GM18907 (cell line): ENCODE measurements around the gene CHRNA4.

Experiments used
- ATAC-seq: cut with Tn5 transposase; IDR thresholded peaks from one replicate; pipeline ENCODE4 v1.9.1; 2021; ENCODE audit warnings: mild to moderate bottlenecking, moderate library complexity; ENCODE audit not compliant: unreplicated experiment

The CHRNA4 gene

DNA sequence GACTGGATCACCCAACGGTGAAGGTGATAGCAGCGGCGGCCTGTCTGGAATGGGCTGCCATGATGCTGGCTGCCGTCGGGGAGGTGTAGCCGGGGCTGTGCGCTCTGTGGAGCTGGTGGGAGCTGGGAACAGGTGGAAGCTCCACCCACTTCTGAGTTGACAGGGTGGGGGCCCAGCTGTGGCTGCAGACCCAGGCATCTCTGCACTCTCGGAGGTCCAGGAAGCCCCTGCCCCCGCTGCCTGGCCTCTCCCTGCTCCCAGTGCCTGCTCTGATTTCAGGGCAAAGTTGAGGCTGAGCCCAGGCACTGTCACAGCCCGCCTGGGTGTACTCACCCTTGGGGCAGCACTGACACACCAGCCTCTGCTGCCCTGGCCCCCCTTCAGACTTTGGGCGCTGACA, 18.1 kb upstream of the CHRNA4 start:
- ATAC-seq = no peak

DNA sequence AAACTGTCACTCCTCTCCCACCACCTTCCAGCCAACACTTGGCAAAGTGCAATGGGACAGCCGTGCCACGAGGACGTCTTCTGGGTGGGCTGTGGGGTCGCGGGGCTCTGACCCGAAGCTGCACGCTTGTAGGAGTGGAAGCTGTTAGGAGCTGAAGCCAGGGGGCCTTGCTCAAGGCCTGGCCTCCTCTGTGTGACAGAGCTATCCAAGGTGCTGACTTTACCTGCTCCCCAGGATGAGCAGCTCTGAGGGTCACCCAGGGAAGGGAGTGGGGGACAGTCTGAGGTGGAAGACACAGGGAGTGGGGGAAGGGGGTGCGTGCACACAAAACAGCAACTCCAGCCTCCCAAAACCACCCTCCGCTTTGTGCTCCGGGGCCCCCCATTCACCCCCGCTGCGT, 17.5 kb upstream of the CHRNA4 start:
- ATAC-seq = no peak

DNA sequence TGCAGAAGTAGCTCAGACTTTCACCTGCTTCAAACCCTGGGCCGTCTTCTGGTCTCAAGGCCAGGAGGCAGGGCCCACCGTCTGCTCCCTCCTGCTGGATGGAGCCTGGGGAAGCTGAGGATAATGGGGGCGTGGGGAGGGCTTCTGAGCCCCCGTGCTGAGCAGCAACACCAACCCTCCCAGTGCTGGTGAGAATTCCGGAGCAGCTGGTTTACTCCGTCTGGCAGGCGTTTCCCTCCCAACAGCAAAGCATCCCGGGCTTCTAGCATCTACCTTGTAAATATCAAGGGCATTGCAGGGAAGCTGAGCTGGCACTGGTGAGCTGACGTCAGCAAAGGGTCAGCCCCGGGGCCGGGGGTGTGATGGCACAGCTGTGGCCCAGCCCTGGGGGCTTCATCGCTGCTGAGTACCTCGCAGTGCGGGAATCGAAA, 16.8 kb upstream of the CHRNA4 start:
- no peak for ATAC-seq

DNA sequence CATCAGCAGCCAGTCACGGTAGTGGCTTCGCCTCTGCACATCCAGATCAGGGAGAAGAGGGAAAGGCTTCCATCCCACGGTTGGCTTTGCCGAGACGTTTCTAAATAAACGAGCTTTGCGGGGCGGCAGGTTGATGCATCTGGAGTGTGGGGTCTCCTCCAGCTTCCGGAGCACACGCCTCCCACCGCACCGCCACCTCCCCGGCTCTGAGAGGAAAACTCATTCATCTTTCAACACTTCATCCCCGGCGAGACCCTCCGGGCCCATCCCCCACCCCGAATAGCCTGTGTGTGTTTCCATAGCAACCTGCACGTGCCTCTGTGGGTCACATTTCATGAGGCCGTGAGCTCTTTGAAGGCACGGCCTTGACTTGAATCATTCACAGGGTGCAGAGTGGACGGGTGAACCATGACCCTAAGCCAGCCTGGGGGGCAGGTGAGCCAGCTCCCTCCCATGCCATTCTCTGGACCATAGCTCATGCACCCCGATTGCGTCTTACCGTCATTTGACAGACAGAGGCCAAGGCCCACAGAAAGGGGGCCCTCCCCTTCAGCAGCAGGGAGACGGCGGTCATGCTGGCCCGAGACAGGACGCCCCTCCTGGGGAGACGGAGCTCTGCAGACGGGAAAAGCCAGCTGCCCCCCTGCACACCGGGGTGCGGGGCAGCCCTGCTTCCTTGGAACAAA, 16.2 kb upstream of the CHRNA4 start:
- no peak for ATAC-seq

DNA sequence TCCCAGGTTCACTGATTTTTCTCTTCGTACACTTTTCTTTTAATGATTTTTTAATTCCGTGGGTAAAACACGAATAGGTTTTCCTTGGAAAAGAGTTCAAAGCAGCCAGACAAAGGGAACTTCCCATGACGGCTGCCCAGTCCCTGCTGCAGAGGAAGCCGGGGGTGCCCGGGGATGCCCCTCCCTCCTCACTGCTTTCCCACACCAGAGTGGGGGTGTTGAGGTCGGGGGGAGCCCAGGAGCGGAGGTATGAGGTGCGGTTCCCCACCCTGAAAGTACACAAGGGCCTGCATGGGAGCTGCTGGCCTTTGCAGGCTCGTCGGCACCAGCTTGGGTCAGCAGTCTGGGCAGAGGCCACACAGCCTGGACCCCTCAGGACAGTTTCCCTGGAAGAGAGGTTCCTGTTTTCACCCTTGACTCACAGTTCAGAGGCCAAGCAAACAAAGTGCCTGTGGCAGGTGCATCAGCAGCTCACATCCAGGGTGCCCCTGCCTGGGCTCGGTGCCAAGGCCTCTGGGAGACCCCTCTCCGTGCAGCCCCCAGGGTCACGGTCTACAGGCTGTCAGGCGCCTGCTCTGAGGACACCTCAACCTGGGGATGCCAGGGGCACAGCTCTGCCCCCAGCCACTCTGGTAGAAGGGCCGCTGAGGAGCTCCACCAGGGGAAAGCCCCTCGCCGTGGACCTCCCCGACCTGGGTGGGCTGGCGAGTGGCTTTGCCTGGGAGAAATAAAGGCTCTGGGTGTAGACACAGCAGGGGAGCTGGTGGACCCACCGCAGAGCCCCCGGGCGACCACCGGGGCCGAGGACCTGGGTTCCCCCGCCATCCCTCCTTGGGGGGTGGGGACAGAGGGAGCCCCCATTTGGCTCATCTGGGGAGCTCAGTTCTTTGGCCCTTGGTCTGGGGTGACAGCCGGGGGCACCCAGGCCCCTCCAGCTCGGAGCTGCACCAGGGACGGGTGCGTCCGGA, 15.4 kb upstream of the CHRNA4 start:
- ATAC-seq = no peak

DNA sequence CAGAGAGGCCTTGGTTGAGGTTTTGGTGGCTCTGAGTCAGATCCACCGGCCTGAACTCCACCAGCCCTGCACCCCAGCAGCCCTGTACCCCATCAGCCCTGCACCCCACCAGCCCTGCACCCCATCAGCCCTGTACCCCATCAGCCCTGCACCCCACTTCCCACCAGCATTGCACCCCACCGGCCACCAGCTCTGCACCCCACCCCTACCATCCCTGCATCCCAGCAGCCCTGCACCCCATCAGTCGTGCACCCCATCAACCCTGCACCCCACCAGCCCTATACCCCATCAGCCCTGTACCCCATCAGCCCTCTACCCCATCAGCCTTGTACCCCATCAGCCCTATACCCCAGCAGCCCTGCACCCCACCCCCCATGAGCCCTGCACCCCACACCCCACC, 14.3 kb upstream of the CHRNA4 start:
- ATAC-seq = no peak

DNA sequence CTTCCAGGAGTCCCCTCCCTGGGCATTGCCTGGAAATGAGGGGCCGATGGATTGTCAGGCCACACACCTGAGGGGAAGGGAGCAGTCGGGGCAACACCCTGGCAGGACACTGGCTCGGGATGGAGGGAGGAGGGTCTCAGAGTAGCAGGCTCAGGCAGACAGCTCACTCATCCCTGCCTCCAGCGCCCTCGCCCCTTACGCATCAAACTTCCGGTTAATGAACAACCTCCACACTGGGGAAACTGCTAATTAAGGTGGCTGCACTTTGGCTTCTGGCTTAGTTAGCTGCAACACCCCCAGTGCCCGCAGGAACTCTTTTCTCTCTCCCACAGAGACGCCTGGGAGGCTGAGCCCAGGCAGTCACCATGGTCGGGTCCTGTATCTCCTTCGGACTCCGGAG, 13.4 kb upstream of the CHRNA4 start:
- no peak for ATAC-seq

DNA sequence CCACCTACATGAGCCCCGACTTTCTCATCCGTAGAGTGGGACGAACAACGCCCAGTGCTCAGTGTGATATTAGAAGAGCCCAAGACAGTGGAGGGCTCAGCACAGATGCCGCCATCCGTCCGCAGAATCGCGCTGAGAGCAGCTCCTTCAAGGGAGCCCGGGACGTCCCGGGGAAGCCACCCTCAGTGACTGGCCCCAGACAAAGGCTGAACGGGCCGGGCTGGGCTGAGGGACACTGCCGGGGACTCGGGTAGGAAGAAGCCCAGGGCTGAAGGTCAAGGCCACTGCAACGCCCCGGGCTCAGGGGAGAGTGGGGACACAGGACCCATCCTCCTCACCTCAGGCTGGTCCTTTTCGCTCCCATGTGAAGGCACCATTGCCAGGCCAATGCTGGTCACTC, 12.8 kb upstream of the CHRNA4 start:
- no peak for ATAC-seq

DNA sequence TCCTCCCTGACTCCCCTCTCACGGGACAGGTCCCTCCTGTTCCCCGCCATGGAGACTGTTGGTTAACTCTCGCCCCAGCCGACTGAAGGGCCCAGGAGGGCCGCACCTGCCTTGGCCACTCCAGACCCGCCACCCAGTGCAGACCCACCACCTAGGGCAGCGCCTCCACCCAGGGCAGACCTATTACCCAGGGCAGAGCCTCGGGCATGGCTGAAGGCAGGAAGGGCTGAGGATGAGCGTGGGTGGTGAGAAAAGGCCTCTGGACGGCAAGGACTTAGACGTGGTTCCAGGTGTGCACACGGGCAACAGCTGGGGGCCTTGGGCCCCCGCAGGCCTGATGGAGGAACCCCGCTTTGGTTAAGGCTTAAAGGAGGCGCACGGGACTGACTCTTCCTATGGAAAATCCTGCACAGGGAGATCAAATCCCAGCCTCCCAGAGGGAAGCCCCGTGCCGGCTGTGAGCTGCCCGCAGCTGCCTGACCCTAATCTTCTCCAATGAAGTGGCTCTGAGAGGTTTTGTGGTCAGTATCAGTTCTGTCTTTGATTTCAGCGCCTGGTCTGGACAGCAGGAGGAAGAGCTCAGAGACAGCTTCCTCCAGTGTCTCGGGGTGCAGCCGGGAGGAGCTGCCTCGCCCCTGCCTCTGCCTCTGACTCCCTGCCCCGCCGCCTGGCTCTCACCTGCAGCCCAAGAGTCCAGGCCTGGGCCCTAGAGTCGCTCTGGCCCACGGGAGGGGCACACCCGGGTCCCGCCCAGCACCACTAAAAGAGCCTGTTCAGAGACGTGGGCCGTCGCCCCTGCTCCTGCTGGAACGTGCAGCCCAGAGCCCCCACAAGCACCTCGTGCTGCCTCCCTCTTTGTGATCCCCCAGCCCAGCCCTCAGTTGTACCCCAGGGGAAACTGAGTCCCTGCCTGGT, 12.1 kb upstream of the CHRNA4 start:
- ATAC-seq = no peak

DNA sequence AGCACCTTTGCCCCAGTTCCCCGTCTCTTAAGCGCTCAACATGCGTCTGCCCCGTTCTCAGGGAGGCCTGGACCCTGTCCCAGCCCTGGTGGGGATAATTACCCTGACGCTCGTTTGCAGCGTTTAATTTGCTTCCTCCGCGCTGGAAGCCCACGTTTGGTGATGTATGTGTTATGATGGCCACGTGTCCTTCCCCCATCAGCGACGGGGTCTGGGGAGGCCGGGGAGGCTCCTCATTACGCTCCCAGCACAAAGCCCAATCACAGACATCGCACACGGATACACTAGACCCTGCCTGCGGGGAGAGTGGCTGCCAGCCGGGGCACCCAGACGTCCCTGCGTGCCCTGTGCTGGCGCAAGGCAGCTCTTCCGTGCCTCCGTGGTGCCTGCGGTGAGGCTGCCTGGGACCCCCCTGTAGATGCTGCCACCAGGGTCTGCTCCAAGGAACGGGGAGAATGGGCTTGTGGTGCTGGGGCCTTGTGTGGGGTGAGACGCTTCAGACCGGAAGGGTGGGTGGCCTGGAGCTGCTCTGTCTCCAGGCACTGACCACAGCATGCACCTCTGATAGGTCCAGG, 10.2 kb upstream of the CHRNA4 start:
- no peak for ATAC-seq

DNA sequence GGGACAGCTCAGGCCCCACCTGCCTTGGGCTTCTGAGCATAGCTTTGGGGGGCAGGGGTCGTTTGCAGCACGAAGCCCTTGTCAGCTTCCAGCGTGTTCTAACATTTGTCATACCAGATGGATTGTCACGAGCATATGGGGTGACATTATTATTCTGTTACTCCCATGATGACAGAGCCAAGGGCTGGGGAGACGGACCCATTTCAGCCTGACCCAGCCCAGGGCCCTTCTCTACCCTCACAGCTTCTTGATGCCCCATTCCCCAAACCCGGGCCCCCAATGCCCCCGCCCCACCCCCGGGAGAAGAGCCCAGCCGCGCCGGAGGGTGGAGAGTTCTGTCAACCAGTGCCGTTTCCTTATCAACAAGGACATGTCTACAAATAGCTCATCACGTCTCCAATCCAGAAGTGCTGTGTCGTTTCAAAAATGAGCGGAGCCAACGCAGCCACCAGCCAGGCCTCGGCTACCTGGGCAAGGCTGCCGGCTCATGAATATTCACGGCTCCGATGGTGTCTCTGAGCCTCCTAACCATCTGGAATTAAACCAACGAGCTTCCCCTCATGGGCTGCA, 9.6 kb upstream of the CHRNA4 start:
- no peak for ATAC-seq

DNA sequence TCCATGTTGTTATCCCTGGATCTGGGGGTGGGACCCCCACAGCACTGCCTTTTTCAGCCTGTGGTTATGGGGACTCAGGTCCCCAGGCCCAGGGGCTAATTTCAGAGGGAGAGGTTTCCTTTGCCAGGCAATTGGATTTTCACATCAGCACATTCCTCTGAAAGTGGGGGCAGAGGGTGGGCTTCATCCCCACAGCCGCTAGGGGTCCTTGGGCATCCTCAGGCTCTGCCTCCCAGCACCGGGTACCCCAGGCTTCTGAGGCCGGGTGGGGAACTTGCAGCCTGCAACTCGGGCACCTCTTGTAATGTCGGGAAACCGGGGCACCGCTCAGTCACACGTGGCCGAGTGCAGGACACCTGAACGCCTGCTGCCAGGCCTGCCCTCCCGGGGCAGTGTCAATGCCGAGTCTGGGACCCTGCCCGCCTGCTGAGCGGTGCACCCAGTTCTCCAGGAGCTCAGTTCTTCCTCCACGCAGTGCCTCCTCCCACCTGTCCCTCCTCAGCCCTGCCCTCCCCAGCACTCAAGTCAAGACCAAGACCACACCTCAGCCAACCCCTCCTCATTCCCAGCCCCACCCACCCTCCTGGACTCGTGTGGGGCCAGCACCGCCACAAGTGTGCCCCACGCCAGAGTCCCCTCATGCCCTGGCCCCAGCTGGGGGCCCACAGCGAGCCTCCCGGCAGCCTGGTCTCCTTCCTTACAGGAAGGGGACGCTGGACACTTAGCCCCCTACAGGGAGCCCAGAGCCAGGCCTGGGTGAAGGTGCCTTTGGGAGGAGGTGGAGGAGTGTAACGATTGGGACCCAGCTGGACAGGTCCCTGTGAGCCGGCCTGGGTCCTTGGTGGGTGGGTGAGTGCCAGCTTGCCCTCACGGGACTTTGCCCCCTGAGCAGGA, 8.8 kb upstream of the CHRNA4 start:
- ATAC-seq = no peak

DNA sequence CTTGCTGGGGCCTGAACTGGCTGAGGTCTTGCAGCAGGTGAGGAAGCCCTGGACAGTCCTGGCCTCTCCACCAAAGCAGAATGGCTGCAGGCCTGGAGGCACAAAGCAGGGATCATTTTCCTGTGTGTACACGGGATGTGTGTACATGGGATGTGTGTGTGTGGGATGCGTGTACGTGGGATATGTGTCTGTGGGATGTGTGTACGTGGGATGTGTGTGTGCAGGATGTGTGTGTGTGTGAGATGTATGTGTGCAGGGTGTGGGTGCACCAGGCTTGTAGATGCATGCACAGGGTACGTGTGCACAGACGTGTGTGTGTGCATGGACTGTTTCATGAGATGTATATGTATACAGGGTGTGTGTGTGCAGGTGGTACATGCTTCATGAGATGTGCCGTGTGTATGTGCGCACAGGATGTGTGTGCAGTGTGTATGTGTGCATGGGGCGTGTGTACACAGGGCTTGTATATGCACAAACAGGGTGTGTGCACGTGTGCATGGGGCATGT, 7.9 kb upstream of the CHRNA4 start:
- ATAC-seq = no peak

DNA sequence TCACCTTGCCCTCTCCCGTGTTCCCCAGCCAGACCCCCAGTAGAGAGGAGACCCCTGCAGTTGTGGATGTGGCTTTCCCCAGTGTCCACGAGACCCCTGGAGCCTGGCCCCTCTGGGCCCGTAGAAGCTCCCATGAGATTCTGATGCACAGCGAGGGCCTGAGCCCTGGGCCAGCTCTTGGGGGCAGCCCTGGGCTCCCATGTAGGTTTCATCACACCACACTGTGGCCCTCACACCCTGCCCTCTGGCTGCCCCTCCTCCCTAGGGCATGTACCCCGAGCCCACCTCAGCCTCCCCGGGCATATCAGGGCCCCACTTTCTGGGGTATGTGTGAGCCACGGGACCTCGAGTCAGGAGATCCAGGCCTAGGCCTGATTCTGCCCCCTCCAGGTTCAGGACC, 7.0 kb upstream of the CHRNA4 start:
- no peak for ATAC-seq

DNA sequence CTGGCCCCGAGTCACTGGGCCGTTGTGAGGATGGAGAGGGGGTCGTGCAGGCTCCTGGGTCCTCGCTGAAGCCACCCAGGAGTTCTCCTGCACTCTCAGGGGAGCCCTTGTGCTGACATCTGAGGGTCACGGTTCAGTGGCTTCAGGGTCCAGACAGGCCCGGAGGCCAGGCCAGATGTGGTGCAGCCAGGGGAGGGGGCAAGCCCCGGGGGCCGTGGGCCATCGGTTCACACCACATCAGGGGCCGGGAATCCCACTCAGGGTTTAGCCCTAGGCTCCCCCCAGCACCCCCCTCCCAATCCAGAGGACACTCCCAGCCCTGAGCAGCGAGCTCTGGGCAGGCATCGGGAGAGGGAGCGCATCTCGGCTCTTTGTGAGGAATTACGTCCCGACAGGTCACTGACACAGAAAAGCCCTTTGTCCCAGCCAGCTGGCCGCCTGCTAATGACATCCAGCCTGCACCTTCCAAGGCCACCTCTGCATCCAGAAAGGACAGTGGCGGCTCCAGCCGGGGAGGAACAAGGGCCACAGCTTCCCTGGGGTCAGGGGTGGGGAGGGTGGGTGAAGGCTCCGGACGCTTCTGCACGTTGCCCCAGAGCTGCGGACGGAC, 6.4 kb upstream of the CHRNA4 start:
- no peak for ATAC-seq

DNA sequence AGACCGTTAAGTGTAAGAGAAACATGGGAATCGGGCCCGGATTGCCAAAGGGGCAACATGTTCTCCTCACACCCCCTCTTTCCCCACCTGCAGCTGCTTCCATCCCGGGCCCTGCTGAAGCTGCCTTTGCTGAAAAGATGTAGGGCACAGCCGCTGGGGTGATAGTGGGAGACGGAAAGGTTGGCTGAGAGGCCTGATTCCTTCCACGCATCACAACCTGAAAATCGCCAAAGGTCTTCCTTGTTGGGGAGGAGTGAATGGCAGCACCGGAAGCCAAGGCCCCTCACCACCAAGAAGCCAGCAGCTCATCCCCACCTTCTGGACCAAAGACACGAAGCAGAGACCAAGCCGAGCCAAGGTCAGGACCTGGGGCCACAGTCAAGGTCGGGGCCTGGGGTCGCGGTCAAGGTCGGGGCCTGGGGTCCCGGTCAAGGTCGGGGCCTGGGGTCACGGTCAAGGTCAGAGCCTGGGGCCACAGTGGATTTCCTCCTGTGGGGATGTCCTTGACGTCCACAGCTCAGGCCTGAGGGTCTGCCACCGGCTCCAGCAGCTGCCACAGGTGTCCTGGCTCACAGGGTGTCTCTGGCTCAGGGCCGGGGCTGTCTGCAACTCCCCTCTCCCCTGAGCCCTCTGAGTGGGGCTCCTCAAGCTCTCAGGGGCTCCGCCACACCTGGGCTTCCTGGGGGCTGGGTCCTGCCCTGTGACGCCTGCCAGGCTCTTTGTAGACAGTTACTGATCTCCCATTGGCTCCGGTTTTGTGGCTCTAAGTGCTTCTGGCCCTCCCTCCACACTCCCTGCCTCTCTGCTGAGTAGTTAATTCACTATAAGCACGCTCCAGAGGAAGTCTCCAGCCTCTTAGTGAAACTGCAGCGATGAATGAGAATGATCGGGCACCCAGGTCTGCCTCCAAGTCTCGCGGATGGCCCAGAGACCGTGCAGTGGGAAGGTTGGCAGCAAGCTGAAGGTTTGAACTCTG, 5.5 kb upstream of the CHRNA4 start:
- no peak for ATAC-seq

DNA sequence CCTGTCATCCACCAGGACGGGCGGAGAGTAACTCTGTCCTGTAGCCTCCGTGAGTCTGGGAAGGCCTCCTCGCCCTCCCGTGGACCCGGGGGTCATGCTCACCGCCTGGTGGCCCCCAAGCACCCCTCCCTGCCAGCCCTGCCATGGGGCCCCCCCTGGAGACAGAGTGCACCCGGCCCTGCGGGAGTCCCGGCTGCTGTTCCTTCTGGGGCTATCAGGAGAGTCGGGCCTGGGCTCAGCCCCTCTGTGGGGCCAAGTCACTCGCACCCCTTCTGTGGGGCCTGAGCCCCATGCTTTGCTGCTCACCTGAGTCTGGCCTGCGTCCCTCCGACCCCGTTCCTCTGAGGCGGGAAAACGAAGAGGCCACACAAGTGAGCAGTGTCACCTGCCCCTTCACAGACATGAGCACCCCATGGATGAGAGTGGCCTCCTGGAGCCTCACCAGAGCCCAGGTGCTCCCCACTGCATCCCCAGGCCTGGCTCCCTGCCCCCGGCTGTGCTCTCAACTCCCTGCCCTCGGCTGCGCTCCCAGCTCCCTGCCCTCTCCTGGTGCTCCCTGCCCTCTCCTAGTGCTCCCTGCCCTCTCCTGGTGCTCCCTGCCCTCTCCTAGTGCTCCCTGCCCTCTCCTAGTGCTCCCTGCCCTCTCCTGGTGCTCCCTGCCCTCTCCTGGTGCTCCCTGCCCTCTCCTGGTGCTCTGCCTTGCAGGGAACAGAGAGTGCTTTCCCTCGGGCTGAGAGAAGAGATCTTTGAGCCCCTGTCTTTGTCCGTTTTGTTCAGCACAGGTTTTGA, 4.6 kb upstream of the CHRNA4 start:
- ATAC-seq = no peak
